CD4-positive, alpha-beta T cell treated with Interleukin-21 for 1 hour (primary cell): ENCODE measurements around the gene ST3GAL4.
A peak's percentile ranks its signal among the peaks of the same experiment; 100 is the strongest.
"Not testable (repeated sequence)": the region's sequence is repeated elsewhere in the genome, so short reads cannot be mapped to it uniquely, and the experiment has no call there.

Source experiments
- DNase-seq: peaks from one replicate; pipeline ENCODE4 v3.0.0-alpha.2; 2020

Gene ST3GAL4

GRCh38 chr11:126355324-126355925 lies at the start of gene ST3GAL4:
Gene ST3GAL4 (plus strand): TSS chr11:126355686. CDS start chr11:126406156, 50,470 bp downstream.
- peak; percentile 69 for DNase-seq

DNA sequence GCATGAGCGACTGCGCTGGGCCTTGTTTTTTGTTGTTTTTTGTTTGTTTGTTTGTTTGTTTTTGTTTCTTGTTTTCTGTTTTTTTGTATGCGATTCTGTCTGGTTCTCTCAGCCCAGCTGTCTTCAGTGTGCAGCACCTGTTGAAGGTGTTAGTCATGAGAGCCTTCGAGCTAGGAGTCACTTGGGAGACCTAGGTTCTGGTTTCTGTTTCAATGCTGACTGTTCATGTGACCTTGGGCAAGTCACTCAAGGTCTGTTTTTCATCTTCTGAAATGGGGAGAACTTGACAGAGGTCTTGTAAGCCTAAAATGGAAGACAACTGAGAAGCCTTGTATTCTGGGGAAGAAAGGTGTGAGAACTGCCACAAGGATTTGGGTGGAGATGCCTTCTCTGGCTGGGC lies 49.8 kb upstream of the ST3GAL4 start:
- DNase-seq, result peak; percentile 32

DNA sequence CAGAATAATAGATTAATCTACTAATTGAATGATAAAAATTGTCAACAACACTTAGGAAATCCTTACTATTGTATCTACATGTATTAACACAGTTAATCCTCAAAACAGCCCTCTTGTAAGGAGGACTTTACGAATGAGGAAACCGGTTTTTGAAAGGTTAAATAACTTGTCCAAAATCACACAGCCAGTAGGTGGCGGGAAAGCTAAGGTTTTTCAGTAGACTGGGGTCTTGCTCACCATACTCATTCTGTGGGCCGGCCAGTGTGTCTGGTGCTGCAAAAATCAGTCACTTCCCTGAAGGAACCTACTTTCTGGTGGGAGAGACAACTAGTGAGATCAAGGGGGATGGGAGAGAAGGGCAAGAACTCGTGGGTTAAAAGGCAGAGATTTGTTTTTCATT lies 47.8 kb upstream of the ST3GAL4 start:
- DNase-seq, result no peak

- DNase-seq, result no peak
These were observed 47.2 kb upstream of the ST3GAL4 start for GRCh38 chr11:126308271-126308671.

GRCh38 chr11:126308771-126309170 lies 46.7 kb upstream of the ST3GAL4 start:
- not testable (repeated sequence) for DNase-seq

GRCh38 chr11:126310200-126310991 lies 45.1 kb upstream of the ST3GAL4 start:
- DNase-seq, result peak; percentile 65

- DNase-seq, result no peak
These were observed 44.5 kb upstream of the ST3GAL4 start for GRCh38 chr11:126310992-126311310.

- no peak for DNase-seq
These were observed 43.8 kb upstream of the ST3GAL4 start for GRCh38 chr11:126311401-126312291.

GRCh38 chr11:126312961-126313360 lies 42.5 kb upstream of the ST3GAL4 start:
- DNase-seq, result no peak

GRCh38 chr11:126313826-126314225 lies 41.7 kb upstream of the ST3GAL4 start:
- no peak for DNase-seq

GRCh38 chr11:126317432-126317755 lies 38.1 kb upstream of the ST3GAL4 start:
- no peak for DNase-seq

DNA sequence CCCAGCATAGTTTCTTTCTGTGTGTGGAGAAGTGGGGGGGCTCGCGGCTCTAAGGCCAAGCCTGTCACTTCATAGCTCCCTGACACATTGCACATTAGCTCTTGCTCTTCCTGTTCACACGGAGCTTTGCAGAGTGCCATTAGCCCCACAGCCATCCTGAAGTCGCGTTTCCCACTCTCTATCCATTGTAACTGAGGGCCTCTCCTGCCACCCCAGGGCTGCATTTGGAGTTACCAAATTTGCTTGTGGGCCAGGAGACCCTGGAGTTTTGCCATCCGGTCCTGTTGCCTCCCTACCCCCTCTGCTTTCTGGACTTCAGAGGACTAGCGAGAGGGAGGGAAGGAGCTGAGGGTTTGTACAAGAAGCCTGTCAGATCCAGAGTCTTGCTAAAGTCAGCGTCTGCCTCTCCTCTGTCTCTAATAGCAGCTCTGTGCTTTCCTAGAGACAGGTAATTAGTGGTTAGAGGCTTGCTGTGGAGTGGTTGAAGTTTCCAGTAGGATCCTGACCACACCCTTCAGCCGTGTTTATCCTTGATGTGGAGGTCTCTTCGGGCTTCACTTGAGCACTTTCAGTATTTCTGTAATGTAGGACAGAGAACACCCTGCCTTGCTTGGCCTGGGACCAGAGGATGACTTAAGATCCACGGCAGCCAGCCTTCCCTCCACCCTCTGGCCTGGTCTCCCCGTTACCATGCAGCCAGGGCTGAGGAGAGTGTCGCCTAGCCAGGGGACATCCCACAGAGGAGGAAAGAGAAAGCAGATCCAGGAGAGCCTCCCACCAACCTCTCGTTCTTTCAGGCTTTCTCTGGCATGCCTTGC lies 37.5 kb upstream of the ST3GAL4 start:
- no peak for DNase-seq

DNA sequence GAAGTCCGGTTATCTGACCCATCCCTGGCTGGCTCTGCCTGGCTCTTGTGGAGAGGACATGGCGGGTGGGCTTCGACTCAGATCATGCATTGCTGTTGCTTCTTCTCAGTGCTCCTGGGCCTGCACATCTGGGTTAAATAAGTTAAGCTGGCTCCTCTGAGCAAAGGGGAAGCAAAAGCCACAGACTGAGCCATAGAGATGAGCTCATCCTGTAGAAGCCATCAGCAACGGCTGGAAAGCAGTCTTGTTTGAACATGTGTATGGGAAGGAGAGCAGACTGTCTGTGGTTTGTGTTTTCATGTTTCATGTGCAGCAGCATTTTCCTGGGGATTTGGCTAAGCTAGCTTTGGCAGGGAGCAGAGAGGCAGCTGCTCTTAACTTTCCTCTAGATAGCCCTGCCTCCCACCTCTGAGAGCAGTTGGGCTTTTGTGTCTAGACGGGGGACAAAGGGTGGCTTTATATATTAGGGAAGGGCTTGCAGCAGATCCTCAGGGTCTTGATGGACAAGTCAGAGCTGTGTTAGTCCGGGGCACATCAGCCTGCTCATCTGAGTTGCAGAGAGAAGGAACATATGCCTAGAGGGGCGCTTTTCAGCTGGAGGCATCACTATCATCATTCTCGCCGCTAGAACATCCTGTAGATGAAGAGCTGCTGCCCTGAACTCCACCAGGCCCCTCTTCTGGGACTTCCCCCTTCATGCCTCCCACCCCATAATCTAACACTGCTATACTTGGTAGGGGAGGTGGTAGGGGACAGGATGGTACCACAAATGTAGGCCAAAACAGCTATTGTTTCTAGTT lies 36.7 kb upstream of the ST3GAL4 start:
- DNase-seq, result no peak

DNA sequence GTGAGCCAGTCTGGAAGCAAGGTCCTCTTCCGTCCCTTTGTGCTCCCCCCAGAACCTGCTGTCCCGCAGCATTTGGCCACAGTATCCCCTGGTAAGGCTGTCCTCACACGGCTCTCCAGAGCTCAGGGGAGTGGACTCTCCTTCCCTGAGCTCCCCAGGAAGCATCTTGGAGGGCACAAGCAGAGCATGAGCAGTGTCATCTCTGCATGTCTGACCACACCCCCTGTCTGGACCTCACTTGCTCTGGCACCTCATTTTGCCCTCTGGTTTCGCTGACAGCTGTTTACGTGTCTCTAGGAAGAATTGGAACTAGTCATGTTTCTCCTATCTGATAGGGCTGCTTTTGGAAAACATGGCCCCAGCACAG lies 36.1 kb upstream of the ST3GAL4 start:
- DNase-seq, result no peak

DNA sequence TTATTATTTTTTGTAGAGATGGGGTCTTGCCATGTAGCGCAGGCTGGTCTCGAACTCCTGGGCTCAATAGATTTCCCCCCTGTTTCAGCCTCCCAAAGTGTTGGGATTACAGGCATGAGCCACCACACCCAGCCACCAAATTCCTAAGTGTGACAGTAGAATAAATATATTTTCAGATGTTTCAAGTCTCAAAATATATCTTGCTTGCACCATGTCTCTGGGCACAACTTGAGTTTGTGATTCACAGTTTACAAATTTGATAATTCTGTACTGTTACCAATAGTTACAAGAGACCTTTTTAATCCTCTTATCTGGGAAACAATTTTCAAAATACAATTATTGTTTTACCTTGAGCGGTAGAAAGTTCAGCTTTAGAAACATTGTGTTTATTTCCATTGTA lies 32.5 kb upstream of the ST3GAL4 start:
- DNase-seq, result no peak

DNA sequence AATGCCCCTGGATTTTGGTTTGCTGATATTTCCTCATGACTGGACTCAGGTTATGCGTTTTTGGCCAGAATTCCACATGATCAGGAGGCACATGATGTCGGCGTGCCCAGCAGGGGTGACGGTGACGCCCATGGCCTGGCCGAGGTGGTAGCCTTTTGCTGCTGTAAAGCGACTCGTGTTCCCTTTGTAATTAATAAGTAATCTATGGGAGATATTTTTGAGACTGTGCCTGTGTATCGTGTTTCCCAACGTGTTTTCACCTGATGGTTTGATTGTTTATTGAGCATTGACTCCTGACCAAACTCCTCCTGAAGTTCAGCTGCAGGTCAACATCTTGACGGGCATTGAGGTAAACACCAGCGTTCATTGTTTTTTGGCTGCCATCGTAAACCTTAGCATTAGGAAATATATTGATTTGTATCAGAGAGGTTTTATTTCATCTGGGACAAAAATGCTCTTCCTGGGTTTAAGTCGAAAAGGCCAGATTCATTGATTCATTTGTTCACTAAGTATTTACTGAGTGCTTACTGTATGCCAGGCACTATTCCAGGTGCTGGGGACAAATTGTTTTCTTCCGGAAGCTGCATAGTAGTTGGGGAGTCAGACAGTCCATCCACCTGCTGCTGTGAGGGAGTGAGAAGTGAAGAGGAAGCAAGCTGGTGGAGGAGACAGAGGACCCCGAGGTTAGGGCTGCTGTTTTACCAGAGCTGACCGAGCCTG lies 28.0 kb upstream of the ST3GAL4 start:
- DNase-seq, result no peak

GRCh38 chr11:126328001-126328390 lies 27.5 kb upstream of the ST3GAL4 start:
- DNase-seq, result no peak

DNA sequence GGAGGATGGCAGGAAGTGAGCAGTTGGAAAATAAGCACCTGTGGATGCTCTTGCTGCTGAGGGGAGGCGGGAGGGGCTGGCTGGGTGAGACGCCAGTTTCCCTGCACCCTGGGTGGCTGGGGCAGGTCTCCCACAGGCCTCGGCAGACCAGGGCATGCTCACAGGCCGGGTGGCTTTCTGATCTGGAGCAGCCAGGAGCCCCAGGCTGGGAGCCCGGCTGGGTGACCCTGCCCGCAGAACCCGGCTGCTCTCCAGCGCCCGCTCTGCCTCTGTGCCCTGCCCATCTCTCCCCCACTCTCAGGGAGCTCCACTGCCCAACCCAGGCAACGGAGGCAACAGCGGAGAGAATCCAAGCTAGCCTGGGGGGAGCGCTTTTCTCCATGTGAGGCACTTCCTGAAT lies 27.0 kb upstream of the ST3GAL4 start:
- DNase-seq, result no peak

GRCh38 chr11:126328938-126329643 lies 26.4 kb upstream of the ST3GAL4 start:
- no peak for DNase-seq

DNA sequence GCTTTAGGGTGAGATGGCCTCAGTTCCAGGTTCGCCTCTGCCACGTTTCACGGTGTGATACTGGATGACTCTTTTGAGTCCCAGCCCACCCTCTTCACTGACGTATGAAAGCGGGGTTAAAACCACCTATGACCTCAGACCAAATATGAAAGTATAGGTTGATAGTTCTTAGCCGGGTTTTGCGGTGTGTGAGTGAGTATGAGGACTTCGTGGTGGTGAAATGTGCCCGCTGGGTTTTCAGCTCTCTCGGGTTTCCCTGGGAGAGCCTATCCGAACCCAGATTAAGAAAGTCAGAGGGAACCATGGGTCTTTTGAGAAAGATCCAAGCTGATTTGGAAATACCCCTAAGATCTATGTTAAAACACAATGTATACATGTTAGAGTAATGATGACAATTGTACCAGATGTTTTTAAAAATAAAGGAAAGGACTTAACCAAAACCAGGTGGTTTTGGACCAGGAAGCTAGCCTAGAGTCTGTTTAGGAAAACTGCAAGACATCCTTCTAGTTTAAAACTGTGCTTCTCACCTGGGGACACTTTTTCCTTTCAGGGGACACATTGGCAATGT lies 25.8 kb upstream of the ST3GAL4 start:
- peak; percentile 36 for DNase-seq

DNA sequence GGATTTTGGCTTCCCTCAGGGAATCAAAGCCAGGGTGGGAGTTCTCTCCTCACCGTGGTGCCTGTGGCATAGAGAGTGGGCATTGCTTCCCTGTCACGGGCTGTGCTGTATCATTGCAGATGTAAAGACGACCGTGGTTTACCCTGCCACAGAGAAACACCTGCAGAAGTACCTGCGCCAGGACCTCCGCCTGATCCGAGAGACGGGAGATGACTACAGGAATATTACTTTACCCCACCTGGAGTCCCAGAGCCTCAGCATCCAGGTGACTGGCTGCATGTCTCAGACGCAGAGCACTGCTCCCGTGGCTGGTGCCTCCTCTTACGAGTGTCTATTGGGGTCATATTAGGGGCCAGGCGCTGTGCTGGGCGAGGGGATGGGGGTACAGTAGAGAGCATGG lies 24.2 kb upstream of the ST3GAL4 start:
- DNase-seq, result no peak
